Osteocyte (in vitro differentiated cells): ENCODE data around the gene PDS5A. TPM values are rescaled to one million over a fixed set of nuclear protein-coding genes. Genes with fewer than 3 reads are reported as not detected.

Source experiments
- DNase-seq: peaks from one replicate; pipeline ENCODE4 v3.0.0; 2021; ENCODE audit warnings: mixed read lengths; ENCODE audit not compliant: unreplicated experiment; ENCODE audit errors: extremely low spot score
- H3K27ac Mint-ChIP-seq: one replicate; pipeline ENCODE4 v1.8.0; 2021; ENCODE audit warnings: mild to moderate bottlenecking, mixed read lengths; ENCODE audit not compliant: unreplicated experiment
- H3K27me3 Mint-ChIP-seq: one replicate; pipeline ENCODE4 v1.8.0; 2021; ENCODE audit warnings: mixed read lengths; ENCODE audit not compliant: unreplicated experiment
- H3K36me3 Mint-ChIP-seq: one replicate; pipeline ENCODE4 v1.8.0; 2021; ENCODE audit warnings: mixed read lengths; ENCODE audit not compliant: unreplicated experiment
- H3K4me1 Mint-ChIP-seq: one replicate; pipeline ENCODE4 v1.8.0; 2021; ENCODE audit warnings: mixed read lengths; ENCODE audit not compliant: unreplicated experiment
- H3K4me3 Mint-ChIP-seq: one replicate; pipeline ENCODE4 v1.8.0; 2021; ENCODE audit warnings: mild to moderate bottlenecking, moderate library complexity, mixed read lengths; ENCODE audit not compliant: unreplicated experiment
- H3K9me3 Mint-ChIP-seq: one replicate; pipeline ENCODE4 v1.8.0; 2021; ENCODE audit warnings: mixed read lengths; ENCODE audit not compliant: unreplicated experiment
- CTCF ChIP-seq: fragments of 200-600 bp; sonication (generic); IDR thresholded peaks from 2 replicates; pipeline ENCODE4 v1.5.0; 2021; ENCODE audit warnings: antibody characterized with exemption, mild to moderate bottlenecking, moderate library complexity
- total RNA-seq: library from RNA; stranded (reverse); gene quantifications from 2 replicates; pipeline ENCODE4 v1.2.1, GENCODE V29; 2021

PDS5A gene
- total RNA-seq, 1 donor from 2014 or later, result 72.8 TPM

- H3K9me3 Mint-ChIP-seq, result no peaks in the 10 kb centered on the region
- H3K27ac Mint-ChIP-seq, result no peak overlapping the region
- peaks cover 31% of the 10 kb centered on the region for H3K36me3 Mint-ChIP-seq
Measured at GRCh38 chr4:39865280-39865679, 112.4 kb downstream of the PDS5A start.

GRCh38 chr4:39864391-39864790 lies 113.3 kb downstream of the PDS5A start:
- Mint-ChIP-seq H3K4me1 (no peaks in the 10 kb centered on the region), H3K27ac (no peak overlapping the region), H3K9me3 (no peaks in the 10 kb centered on the region), H3K27me3 (no peaks in the 10 kb centered on the region), H3K36me3 (peaks cover 35% of the 10 kb centered on the region), H3K4me3 (no peak overlapping the region)
- no peak for DNase-seq
- no peak for TF ChIP-seq CTCF

More at GRCh38 chr4:39865280-39865679, 112.4 kb downstream of the PDS5A start:
- TF ChIP-seq CTCF, result no peak
- Mint-ChIP-seq H3K4me3 (no peak overlapping the region), H3K4me1 (no peaks in the 10 kb centered on the region), H3K27me3 (no peaks in the 10 kb centered on the region)
- no peak for DNase-seq

GRCh38 chr4:39860804-39861203 lies 116.9 kb downstream of the PDS5A start:
- Mint-ChIP-seq H3K36me3 (peaks cover 33% of the 10 kb centered on the region), H3K4me1 (no peaks in the 10 kb centered on the region), H3K27me3 (no peaks in the 10 kb centered on the region), H3K9me3 (peaks cover 4% of the 10 kb centered on the region), H3K4me3 (no peak overlapping the region), H3K27ac (no peak overlapping the region)
- no peak for TF ChIP-seq CTCF
- DNase-seq, result no peak

- peaks cover 13% of the 10 kb centered on the region for H3K9me3 Mint-ChIP-seq
- H3K4me3 Mint-ChIP-seq, result no peak overlapping the region
- no peaks in the 10 kb centered on the region for H3K4me1 Mint-ChIP-seq
- no peaks in the 10 kb centered on the region for H3K27me3 Mint-ChIP-seq
- DNase-seq, result no peak
- H3K27ac Mint-ChIP-seq, result no peak overlapping the region
- peaks cover 55% of the 10 kb centered on the region for H3K36me3 Mint-ChIP-seq
- no peak for TF ChIP-seq CTCF
Measured at GRCh38 chr4:39855909-39856512, 121.7 kb downstream of the PDS5A start.

GRCh38 chr4:39852636-39853035 lies 125.1 kb downstream of the PDS5A start:
- peaks cover 13% of the 10 kb centered on the region for H3K9me3 Mint-ChIP-seq
- H3K4me1 Mint-ChIP-seq, result peaks cover 6% of the 10 kb centered on the region
- no peak overlapping the region for H3K27ac Mint-ChIP-seq
- TF ChIP-seq CTCF, result no peak
- H3K36me3 Mint-ChIP-seq, result peaks cover 45% of the 10 kb centered on the region
- no peaks in the 10 kb centered on the region for H3K27me3 Mint-ChIP-seq
- H3K4me3 Mint-ChIP-seq, result no peak overlapping the region
- no peak for DNase-seq
